ENCODE data around the gene FAM25C.
"Not testable (repeated sequence)": the region's sequence is repeated elsewhere in the genome, so short reads cannot be mapped to it uniquely, and the experiment has no call there.

The FAM25C gene

GRCh38 chr10:47947424-47947823 lies 52.2 kb downstream of the FAM25C start:
- not testable (repeated sequence) for DNase-seq
